HG03520 (cell line): ENCODE results near the gene WHRN.

Experiments
- ATAC-seq: cut with Tn5 transposase; IDR thresholded peaks from one replicate; pipeline ENCODE4 v1.9.1; 2021; ENCODE audit warnings: mild to moderate bottlenecking, moderate library complexity; ENCODE audit not compliant: unreplicated experiment

Gene WHRN

DNA sequence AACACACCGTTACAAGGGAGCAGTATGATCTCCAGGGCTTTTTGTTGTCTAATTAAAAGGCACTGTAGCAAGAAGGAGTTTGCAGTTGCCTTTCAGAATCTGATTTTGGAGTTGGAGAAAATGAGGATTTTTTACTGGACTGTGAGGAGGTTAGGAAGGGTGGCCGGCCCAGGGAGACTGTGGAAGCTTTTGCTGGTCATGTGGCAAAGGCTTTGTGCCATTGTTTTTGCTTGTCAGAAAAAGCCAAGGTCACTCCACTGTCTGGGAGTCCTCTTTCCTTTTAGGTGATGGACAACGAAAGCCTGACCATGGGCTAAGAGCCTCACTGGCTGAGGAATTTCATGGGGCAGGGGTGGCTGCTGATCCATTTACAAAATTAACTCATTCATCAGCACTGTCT is 10.3 kb upstream of the WHRN start:
- ATAC-seq, result no peak

DNA sequence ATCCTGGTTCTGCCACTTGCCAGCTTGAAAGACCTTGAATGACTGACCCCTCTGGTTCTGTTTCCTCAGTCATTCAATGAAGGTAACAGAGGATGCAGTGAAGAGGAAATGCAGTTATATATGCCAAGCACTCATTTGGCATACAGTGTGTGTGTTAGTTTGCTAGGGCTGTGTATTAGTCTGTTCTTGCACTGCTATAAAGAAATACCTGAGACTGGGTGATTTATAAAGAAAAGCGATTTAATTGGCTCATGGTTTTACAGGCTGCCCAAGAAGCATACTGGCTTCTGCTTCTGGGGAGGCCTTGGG is 8.6 kb upstream of the WHRN start:
- ATAC-seq, result no peak

DNA sequence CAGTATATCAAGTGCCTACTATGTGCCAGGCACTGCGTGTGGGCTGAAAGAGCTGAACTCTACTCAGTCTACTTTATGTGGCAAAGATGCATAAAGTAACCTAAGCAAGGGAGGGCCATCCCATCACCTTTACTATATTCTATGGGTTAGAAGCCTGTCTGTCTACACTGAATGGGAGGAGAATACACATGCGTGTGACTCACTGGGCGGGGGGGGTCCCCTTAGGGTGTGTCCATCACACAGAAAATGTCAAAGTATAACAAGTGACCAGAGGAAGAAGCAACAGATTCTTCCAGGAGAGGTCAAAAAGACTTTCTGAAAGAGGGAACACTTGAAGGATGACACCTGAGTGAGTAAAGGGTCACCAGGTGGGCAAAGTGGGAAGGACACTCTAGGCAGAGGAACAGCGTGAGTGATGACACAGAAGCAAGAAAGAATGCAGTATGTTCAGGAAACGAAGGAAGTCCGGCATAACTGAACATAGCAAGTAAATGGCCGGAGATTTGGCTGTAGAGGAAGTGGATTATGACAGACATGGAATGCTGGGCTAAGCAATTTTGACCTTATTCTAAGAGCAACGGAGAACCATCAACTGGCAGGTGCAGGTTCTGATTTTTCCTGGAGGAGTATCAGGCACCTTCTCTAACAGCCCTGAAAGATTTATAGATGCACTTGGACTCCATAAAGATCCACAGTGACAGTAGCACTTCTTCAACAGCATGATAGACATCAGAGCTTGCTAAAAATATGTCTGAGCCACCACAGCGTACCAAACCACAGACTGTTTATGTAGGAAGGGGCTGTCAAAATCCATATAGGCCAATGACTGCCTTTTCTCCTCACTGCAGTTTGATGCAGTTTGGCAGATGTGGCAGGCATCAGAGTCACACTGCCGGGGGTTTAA is 8.0 kb upstream of the WHRN start:
- no peak for ATAC-seq

DNA sequence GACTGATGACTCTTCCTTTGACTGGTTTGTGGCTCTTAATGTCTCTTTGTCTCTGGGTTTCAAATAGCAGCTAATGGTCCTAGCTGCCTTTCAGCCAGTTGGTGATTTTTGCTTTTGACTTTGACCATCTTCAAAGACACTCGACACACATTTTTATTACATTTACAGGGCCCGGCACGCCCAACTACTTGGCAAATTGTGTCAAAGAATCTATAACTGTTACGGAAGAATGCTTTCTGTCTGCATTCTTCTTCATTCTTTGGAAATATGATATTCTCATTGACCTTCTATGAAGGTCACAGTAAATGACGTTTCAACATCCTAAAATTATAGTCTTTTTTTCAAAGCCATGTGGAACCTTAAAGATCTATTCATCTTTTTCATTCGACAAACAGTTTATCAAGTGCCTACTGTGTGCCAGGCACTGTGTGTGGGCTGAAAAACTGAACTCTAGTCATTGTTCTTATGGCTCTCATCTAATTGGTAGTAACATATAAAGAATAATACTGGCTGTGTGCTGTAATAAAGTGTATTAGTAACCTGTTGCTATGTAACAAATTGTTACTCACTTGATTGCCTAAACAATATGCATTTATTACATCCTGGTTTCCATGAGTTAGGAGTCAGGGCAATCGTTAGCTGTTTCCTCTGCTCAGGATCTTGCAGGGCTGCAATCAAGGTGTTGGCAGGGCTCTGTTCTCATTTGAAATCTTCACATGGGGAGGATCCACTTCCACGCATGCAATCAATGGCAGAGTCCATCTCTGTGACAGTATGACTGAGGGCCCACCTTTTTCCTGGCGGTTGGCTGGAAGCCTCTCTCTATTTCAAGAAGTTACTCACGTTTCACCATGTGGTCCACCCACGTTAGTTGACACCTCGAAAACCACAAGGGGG is 7.0 kb upstream of the WHRN start:
- no peak for ATAC-seq

DNA sequence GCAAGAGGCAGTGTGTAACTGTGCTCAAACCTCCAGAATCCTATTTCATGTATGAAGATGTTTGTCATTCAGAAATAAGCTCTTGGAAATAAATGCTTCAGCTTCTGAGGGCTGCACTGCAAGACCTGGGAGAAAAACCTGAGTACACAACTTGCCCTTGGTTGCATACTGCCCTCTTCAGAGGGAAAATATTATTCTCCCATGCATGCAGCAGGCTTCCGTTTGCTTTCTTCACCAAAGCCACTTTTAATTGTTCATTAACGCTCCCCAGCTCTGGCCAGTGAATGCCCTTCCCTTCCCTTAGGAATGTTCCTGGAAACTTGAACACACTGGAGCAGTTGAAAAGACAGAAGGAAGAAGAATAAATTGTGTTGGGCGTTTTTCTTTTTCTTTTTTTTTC is 2.5 kb upstream of the WHRN start:
- ATAC-seq, result no peak

DNA sequence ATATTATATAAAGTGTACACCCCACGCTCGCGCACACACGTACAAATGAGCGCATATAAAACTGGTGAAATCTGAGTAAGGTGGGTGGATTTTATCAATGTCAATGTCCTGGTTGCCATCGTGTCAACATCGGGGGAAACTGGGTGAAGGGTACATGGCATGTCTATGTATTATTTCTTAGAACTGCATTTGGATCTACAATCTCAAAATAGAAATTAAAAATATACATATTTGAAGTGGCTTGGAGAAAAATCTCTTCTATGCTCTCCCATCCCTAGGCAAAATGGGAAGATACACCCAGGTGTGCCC is 763 bp upstream of the WHRN start:
- no peak for ATAC-seq

DNA sequence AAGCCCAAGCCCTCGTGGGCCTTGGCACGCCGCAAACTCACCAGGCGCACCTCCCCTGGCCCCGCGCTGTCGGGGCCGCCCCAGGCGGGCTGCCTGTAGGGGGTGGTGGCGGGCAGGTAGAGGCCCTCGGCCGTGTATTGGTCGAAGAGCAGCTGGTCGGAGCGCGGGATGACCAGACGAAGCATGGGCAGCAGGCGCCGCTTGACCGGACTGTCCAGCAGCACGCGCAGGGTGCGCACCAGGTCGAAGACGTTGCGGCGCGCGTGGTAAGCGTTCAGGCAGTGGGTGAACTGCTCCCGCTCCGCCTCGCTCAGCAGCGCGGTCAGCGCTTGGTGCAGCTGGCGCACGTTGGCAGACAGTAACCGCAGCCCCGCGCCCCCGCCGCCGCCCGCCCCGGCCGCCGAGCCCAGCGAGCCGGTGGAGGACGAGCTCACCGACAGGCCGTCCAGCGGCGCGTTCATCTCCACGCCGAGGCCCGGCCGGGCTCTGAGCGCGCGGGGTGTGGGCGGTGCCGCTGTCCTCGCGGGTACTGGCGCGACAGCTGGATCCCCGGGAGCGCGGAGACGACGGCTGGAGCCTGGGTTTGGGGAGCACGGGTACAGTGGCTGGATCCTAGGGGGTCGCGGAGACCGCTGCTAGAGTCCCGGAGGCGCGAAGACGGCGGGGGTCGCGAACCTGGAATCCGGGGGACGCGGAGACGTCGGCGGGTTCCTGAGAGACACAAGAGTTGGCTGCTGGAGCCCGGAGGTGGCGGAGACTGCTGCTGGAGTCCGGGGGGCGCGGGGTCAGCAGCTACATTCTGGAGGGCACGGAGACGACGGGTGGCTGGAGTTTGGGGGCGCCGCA is 709 bp downstream of the WHRN start:
- no peak for ATAC-seq

- no peak for ATAC-seq
Observed at GRCh38 chr9:114503522-114504340, 1.5 kb downstream of the WHRN start.

GRCh38 chr9:114503009-114503408 is 2.3 kb downstream of the WHRN start:
- no peak for ATAC-seq

DNA sequence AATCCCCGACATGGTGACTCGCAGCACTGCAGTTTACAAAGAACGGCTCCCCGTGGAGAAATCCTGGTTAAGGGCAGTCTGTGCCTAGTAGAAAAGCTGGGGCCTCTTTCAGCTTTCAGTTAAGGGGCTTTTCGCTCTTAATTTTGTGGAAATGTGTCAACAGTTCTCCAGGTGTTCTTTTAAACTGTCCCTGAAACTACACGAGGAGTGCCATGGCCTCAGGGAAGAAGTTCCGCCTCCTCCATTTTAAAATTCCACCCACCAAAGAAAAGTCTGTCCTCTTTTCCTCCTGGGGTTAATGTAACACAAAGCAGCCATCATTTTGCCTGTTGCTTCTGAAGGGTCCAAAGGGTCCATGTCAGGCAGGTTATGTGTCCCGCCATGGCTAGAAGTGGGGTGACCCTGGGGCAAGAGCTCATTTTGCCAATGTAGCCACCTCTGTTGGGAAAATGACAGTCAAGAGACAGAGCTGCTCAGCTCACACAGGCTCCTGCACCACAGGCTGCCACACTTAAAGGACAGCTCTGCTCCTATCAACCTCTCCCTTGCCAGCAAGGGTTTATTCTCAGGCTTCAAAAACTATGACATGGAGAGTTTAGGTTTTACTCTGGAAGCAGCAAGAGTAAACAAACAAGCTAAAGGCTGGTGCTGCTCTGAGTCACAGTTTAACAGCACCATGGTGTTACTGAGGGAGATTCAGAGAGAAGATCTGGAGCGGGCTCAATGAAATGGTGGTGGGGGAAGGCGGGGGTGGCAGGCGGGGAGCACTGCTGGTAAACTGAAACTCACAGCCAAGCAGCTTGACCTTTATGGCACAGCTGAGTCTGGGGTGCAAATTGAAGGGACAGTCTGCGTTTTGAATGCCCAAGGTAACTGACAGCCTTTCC is 3.2 kb downstream of the WHRN start:
- ATAC-seq, result no peak

GRCh38 chr9:114500697-114501292 is 4.5 kb downstream of the WHRN start:
- no peak for ATAC-seq

DNA sequence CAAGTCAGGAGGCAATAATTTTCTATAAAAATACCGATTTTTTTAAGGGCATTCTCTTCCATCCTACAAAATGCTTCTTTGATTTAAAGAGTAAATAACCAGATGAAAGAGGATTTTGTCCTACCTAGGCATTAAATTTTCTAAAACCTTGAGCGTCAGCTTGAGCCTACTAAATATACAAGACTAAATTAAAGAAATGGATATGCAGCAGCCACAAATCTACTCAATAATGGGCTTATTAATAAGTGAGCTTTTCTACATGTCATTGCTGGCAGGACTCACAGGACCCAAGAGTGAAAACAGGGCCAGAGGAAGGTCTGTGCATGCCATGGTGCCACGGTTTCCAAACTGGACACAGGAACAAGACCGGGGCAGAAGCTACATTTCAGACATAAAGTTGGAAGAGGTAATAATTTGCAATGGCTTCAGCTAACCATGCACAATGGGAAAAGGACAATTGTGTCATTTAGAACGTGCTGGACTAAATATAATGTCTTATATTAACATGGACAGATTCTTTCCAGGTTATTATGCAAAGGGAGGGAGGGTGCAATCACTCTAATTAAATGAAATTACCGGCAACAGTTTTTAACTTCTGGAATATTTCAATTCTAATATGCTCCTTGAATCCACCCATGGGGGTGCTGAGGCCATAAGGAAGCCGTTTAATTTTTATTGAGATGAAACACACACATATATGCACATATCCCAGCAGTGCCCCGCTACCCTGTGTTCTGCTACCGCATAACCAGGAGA is 5.2 kb downstream of the WHRN start:
- no peak for ATAC-seq

DNA sequence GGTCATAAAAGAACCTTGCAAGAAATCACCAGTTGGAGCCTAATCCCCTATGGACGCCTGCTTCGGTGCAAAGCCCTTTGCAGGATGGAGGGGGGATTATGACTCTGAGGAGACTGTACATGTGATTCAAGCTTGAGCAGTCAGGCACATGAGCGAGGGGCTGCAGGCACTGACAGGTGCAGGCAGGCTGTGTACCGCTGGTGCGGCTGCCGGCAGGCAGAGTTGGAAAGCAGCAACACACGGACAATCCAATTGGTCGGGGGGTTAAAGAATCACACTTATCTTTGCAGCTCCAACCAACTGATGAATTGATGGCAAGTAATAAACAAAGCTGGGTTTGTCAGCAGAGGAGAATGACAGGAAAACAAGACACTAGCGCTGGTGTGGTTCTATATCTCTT is 5.7 kb downstream of the WHRN start:
- ATAC-seq, result no peak

DNA sequence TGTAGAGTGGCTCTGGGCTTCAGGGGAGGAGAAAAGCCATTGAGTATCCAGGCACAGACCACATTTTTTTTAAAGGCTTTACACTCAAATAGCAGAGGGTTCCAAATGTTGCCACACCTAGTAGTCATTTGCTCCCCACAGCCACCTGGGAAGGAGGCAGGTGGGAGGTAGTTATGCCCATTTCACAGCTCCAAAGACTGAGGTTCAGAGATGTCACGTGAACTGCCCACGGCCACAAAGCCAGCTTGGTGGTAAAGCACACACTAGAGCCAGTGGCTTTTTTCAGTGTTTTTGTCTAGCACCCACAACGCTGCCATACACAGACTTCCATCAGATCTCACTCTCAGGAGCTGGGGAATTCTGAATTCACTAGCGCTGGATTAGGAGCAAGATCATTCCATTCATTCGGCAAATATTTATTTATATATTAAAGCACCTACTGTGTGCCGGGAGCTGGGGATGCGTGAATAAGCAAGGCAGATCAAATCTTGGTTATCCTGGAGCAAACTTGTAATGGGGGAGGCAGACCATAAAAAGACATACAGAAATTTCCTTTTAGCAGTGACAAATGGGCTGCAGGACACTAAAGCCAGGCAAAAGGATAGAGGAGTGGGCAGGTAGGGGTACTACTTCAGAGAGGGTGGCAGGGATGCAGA is 7.4 kb downstream of the WHRN start:
- ATAC-seq, result no peak

DNA sequence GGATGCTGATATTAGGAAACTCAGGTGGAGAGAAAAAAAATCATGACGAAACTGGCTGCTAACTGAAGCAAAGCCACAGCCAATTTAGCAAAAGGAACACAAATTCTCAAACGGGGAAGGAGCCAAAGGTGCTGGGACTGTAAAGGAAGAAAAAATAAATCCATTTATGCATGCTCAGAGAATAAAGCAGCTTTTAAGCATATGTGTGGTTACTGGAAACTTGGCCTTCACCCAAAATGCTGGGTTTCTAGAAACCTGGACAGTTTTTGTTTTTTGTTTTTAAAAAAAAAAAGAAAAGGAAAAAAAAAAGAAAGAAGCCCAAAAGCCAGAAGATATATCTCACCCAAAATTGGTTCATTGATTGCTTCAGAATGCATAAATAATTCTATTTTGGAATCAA is 8.0 kb downstream of the WHRN start:
- no peak for ATAC-seq

- ATAC-seq, result no peak
Observed at GRCh38 chr9:114496011-114496410, 9.3 kb downstream of the WHRN start.

DNA sequence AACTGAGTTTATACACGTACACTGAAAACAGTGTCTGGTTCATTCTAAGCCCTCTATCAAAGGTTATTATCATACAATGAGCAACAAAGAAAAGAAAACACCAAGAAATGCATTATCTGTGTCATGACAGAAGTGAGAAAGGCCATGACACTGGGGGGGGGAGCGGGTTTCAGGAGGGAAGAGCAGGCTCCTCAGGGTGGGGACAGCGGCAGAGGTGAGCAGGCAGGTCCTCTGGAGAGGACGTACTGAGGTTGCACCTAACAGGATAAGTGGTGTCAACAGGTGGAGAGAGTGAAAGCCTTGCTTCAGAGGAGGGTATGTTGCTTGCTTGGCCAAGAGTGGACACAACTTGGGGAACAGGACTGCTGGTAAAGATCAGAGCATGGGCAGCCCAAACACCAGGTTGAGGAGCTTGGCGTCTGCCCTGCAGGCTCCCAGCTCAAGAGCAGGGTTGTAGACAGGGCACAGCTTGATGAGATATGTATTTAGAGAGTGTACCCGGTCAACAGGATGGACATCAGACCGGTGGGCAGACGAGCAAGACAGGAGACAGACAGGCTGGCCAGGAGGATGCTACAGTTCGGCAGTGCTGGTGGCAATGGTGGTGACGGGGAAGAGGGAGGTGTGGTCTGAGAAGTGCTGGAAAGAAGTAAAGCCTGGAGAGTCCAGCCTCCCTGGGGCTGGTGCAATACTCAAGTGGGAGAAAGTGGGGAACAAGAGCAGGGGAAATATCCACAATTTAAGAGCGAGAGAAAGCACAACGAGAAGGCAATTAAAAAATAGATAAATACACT is 10.3 kb downstream of the WHRN start:
- no peak for ATAC-seq
